ENCODE measurements around the gene EIF6.

GRCh38 chr20:35333606-35334005 is 49.0 kb upstream of the EIF6 start:
- TF ChIP-seq EZH2 (IDR thresholded peaks at IDR 0.05; ENCODE audit: insufficient read depth, poor library complexity, severe bottlenecking) (no peak), EZH2phosphoT487 (IDR thresholded peaks at IDR 0.05; ENCODE audit: insufficient read depth, low read depth) (no peak)
